ENCODE measurements around the gene KIAA1217.

Gene KIAA1217

DNA sequence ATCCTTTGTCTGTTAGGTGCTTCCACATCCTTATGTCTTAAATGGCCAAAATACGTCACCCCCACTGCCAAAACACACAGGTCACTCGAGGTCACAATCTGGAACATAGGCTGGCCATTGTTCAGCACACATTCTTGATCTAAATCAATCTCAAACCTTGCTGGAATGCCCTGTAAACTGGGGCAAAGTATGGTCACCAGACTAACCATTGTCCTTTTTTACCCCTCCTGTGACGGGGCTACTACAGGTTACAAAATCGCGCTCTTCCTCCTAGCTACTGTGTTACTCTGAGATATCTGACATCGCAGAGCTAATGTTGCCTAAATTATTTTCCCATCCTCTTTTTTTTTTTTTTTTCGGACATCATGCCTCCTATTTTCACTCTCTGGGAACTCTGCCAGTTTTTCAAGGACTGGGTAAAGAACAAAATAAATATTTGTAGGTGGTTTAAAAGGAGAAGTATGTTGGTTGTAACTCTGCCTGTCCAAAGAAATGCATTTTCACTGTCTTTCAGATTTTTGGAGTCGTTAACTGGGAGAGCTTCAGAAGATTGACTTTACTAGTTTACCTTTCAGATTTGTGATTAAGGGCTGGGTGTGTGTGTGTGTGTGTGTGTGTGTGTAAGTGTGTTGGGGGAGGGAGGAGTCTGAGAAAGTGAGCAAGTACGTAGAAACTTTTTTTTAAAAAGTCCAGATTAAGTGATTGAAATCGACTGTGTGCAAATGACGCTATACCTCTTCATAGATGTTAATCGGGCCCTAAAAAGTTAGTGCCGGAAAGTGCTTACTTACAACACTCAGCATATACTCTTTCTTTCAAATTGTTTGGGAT is 942 bp upstream of the KIAA1217 start:
- no peak for DNase-seq (ENCODE audit: low read depth)

DNA sequence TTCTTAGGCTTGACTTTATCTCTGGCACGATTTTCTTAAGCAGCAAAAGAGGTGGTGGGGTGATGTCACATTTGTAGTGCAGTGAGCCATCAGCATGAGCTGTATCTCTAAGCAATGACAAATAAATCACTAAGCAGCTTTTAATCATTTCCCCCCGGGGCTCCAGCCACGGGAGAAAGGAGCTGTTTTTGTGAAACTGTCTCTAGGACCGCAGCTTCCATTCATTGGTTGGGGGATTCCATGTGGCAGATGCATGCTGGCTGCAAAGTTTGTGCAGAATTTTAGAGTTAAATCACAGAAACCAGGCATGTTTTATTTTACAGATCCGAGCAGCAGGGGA is 464 bp downstream of the KIAA1217 start:
- DNase-seq (ENCODE audit: low read depth) = no peak

DNA sequence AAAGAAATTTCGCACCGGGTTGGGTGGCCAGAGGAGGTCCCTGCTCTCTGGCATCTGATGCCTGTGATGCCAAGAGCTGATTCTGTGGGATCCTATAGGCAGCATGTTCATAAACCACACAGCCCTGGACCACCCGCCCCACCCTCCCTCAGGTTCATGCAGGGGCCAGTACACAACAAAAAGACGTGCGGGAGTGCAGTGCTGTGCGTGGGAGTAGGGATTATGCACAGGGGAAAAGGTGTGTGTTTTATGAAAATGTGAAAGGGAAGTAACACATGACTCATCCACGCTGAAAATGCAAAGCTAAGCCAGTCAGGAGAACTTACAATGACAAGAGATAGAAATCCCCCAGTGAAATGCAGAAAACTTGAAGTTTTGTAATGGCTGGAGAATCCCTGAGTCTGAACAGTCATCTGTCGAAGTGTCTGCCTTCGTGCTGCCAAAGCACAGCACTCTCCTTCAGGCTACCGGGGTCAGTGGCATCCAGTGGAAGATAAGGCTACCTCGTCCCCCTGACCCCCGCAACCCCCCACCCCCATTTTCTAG is 1.1 kb downstream of the KIAA1217 start:
- DNase-seq (ENCODE audit: low read depth) = no peak

DNA sequence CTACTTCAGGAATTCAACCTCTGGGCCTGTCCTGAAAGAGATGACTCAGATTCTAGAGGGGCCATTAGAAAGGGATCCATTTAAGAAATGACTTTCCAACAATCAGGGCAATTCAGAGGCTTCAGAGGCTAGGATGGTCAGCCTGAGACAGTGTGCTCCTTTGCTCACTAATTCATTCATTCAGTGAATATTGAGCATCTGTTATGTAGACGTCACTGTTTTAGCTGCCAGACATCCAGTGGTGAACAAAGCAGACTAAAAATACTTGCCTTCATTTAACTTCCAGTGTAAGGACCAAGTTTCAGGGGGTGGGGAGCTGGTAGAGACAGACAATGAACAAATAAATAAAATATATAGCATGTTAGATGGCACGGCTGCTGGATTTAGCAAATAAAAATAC is 1.6 kb downstream of the KIAA1217 start:
- DNase-seq (ENCODE audit: low read depth) = no peak

DNA sequence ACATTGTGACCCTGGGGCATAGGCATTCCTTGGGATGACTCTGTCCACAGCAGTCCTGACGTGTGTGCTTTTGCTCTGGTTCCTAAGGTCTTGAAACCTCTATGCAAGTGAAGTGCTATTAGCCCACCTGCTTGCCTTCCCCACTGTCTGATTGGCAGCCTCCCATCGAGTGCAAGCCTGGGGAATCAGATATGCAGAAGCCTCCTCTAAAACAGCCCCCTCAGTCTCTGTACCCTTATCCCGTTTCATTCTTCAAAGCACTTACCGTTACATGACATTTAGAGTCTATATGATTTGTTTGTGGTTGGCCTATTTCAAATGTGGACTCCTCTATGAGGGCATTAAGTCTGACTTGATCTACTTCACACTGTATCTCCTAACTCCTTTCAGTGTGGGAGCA is 4.3 kb downstream of the KIAA1217 start:
- no peak for DNase-seq (ENCODE audit: low read depth)

DNA sequence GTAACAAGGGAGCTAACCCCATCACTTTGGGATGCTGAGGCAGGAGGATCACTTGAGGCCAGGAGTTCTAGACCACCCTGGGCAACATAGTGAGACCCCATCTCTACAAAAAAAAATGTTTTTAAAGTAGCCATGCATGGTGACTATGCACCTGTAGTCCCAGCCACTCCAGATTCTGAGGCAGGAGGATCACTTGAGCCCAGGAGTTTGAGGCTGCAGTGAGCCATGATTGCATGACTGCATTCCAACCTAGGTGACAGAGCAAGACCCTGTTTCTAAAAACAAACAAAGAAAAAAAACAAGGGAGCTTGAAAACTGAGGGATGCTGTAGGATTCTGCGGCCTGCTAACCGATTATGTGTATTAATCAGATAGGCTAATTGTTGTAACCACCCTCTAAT is 4.9 kb downstream of the KIAA1217 start:
- no peak for DNase-seq (ENCODE audit: low read depth)

DNA sequence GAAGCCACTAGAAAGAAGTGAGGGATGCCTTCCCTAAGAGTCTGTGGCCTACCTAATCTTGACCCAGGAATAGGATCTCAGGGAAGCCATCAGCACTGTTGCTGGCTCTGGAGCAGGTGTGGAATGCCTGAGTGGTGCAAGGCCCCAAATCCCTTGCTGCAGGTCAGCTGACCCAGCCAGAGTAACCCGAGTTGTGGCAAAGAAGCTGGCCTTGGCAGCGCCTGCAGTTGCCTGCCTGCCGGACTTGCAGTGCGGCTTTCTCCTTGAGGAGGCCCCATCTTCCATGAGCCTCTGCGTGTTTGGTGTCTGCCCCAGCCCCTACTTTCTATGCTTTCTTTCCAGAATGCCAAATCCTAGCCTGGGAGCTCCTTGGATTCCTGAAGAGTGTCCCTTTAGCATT is 5.8 kb downstream of the KIAA1217 start:
- DNase-seq (ENCODE audit: low read depth) = no peak

DNA sequence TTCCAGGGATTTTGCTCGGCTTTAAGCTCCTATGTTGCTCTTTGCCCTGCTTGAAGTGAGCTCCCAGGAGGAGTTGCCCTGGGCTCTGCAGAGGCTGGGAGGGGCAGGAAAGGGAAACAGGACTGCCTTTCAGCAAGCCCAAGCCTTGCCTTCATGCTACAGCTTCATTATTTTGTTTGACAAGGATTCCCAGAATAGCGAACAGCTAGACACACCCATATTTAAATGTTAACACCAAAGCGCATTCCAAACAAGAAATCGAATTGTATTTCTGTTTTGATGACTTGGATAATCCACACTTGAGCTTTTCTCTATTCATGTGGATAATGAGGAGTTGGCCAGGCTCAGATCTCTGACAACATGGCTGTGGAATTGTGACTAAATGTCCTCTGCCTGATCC is 6.3 kb downstream of the KIAA1217 start:
- no peak for DNase-seq (ENCODE audit: low read depth)

DNA sequence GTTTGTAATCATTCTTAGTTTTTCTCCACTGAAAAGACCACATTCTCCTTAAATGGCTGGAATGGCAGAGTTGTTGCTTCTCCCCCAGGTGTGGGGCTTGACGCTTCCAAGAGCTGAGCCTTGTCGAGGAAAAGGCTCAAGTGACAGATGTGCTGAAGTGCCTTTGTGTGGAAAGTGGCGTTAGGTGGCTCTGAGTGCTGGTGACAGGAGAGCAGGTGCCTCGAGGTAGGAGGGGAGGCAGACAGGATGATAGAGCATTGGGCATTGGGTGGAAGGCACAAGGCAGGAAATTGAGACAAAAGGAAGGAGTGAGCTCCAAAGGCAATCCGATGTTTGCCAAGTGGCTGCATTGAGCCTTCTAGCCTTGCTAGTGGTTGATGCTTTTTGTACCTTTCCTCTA is 6.7 kb downstream of the KIAA1217 start:
- no peak for DNase-seq (ENCODE audit: low read depth)

DNA sequence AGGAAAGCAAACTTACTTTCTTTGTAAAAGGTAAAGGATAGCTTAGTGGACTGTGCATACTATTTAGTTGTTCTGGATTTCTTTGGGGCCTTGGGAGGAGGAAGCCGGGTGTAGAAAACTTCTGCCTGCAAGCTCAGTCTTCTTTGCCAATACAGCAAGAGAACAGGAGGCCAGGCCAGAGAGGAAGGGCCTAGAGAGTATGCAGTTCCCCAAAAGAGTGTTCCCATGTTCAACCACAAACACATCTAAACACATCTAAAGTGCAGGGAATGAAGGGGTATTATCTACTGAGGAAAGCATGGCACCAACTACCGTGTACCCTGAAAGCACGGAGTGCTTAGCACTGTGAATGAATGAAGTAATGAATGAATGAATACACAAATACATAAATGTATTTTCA is 11.0 kb downstream of the KIAA1217 start:
- no peak for DNase-seq (ENCODE audit: low read depth)

DNA sequence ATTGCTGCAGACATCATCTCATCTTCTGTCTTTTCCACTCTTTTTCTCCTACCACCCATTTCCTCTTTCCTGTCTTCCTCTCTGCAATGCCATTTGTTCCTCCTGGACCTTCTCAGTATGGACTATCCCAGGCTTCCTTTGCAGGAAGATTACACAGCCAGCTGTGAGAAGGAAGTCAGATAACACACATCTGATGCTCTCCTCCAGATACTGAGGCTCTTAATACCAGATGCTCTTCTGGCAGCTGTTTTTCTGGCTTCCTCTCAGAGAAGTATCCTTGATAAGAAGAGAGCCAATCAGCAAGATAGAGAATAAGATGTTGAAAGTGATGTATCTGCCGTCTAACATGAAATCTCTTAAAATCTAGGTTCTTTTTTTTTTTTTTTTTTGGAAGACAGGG is 14.4 kb downstream of the KIAA1217 start:
- no peak for DNase-seq (ENCODE audit: low read depth)

DNA sequence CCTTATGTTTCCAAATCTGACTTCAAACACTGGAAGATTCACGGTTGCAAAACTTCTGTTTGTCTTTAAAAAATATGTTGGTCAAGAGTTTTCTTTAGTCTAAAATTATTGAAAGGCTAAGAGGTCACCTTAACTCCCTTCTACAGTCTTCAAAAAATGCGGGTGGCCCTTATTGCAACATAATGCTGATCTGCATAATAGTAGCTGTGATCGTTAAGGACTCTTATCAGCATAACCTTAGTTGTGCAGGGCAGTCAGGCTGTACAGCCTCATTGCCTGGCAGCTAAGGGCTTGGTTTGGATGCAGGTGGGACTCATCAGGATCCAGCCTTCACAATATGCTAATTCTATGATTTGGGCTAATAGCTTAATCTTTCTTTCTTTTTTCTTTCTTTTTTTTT is 15.0 kb downstream of the KIAA1217 start:
- no peak for DNase-seq (ENCODE audit: low read depth)

DNA sequence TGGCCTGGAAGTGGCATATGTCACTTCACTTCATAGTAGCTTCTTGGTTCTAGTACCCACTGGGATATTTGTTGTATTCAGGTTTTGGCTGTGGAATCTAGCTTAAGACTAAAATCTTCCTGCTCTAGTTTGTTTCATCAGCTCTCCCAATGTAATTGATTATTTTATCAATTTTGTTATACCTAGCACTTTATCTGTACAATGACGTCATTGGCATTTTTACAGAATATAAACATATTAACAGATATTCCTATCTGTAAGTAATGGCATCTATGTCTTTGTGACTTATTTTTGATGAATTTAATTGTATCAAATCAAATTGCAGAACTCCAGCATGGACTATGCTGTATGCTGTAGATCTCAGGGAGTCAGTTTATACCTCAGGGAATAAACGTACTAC is 19.7 kb downstream of the KIAA1217 start:
- no peak for DNase-seq (ENCODE audit: low read depth)

DNA sequence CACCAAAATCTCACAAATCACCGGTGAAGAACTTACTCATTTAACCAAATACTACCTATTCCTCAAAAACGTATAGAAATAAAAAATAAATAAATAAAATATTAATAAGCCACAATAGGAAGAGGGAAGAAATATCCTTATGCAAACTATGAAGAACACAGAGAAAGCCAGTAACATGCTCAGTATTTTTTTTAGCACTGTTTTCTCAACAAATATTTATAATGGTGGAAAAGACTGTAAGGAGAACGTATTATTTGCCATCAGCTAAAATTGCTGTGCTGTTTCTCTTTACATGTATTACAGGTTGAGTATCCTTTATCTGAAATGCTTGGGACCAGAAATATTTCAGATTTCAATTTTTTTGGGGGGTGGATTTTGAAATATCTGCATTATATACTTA is 21.0 kb downstream of the KIAA1217 start:
- no peak for DNase-seq (ENCODE audit: low read depth)

DNA sequence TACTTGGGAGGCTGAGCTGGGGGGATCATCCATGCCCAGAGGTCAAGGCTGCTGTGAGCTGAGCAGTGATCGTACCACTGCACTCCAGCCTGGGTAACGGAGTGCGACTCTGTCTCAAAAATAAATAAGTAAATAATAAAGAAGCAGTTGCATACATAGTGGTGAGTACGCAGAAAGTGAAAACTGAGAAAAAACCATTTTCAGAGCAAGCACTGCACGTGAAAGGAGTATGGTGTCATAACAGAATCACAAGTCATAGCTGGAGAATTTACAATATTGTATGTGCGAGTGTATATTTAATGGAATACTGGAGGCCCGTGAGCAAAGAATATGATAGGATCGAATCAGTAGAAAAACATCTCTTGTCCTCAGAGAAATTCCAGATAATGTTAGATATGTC is 22.3 kb downstream of the KIAA1217 start:
- no peak for DNase-seq (ENCODE audit: low read depth)

DNA sequence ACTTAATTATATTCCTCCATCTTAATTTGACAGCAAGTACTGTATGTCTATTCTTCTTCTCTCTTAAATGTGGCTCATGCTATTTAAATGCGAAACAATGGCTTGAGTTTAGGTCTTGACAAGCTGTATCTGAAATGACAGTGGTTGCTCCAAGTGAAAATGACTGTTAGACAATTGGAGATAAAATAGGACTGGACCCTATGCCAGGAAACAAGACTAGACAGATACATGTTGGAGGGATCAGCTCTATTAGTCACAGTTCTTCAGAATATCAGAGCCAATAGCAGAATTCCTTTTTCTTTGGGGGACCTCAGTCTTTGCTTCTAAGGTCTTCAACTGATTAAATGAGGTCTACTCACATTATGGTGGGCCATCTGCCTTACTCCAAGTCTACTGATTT is 25.8 kb downstream of the KIAA1217 start:
- DNase-seq (ENCODE audit: low read depth) = no peak

DNA sequence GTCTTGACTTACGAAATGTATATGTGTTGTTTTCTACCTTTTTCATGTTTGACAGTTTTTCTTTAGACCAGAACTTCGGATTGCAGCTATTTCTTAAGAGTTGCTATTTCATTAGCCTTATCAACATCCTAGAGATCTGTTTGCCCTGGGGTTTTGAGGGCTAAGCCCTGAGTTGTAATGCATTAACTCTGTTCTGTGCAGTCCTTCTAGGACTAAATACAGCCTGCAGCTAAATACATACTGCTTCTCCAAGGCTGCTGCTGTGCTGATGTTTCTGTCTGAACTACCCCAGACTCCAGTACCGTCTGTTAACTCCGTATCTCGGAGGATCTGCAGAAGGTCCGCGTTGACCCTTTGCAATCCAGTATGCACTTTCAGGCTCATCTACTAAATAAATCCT is 26.5 kb downstream of the KIAA1217 start:
- no peak for DNase-seq (ENCODE audit: low read depth)

DNA sequence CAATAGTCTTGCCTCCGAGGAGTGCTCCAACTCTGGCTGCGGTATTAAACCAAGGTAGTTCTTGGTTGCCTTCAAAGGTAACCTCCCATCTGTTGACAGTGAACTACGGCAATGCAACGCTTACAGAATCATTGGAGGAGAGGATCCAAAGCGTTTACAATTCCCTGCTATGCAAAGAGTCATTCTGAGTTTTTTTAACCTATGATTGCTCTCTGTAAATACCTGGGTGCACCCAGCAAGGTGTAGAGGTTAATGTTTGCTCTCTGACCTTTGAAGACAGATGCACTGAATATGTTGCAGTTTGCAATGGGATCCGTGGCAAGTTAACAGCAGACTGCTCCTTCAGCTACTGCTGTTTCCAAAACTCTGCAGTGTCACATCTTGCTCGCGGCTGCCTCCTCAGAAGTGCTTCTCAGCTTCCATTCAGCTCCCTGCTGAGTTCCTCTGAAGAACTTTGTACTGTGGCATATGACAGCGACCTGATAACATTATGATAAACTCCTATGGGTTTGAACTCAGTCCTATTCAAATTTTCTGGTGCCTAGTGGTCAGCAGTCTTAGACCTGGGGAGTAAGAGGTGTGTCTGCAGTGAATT is 29.0 kb downstream of the KIAA1217 start:
- no peak for DNase-seq (ENCODE audit: low read depth)

DNA sequence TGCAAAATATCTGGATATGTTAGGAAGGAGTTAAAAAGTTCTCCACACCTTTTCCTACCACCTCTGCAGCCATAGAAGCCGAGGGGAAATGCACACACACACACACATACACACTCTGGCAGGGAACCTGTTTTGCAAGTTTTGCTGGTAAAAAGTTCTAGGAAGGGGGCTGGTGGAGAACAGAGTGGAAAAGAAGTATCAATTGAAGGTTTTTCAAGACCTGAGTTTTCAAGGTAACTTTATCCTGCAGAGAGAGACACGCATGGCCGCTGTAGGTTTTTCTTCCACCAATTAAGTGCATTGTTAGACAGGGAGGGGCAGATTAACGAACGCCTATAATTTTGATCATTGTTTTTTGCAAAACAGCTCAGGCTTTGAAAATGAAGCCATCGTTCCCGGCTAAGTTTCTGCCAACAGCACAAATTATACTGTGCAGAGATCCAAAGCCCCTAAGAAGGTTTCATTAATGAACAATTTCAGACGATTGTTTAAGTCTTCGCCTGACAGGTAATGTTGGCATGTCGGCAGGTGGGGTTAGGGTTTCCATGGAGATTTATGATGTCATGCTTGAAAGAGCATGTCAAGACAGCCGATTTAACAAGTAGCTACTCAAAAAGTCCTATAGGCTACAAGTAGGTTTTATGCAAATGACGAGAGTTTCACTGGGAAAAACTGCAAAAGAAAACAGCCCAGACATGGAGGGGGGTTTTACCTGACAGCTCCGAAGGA is 29.7 kb downstream of the KIAA1217 start:
- no peak for DNase-seq (ENCODE audit: low read depth)

DNA sequence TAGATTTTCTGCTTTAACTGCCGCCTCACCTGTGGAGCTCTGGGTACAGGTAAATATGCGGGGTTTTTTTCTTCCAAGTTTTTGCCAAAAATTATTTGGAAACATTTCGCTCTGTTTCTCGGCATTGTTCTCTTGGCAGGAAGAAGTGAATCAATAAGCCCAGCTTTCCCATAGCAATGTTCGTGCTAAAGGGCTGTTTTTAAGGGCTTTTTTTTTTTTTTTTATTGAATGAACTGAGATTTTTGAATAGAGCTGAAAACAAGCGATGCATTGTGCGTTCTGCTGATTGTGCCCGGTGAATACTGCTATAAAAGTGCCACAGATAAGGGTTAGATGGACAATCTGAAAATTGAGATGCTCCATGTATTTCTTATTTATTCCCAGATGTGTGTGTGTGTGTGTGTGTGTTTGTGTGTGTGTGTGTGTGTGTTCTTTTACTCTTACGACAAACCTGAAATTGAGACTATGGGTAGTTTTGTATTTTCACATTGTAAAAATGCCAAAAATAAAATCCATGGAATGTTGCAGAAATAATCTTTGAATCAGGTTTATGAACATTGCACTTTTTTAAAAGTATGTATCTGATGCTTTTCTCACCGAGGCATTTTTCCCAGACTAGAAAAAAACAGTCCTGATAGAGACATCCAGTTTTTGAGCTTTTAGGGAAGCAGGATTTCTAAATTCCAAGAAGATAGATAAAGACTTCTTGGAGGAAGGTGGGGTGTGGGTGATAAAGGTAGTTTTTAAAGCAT is 30.5 kb downstream of the KIAA1217 start:
- no peak for DNase-seq (ENCODE audit: low read depth)

DNA sequence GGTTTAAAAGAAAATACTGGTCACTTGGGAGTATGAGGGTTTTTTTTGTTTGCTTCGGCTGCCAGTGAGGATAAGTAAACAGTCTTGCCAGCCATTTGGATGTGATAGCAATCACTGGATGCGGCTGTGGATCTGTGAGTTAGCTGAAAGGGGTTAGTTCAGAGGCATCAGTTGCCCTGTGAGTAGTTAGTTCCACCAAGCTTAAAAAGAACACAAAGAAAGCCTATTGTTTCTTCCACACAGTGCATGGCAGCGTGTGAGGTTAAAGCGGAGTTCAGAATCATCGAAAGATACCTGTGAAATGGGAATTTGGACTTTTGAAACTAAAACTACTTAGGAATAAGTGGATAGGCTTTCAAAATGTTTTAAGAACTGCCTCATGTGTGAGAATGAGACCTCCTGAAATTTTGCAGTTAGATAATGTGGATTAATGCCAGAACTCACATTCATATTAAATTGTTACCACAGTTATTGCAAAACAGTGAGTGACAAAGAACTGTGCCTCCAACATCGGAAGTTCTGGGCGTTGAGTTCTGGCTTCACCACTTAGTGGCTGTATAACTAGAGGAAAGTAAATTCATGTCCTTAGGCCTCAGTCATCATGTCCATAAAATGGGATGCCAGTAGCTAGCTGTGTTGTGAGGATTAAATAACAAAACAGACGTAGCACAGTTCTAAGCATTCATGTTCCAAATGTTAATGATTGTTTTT is 31.3 kb downstream of the KIAA1217 start:
- DNase-seq (ENCODE audit: low read depth) = no peak

DNA sequence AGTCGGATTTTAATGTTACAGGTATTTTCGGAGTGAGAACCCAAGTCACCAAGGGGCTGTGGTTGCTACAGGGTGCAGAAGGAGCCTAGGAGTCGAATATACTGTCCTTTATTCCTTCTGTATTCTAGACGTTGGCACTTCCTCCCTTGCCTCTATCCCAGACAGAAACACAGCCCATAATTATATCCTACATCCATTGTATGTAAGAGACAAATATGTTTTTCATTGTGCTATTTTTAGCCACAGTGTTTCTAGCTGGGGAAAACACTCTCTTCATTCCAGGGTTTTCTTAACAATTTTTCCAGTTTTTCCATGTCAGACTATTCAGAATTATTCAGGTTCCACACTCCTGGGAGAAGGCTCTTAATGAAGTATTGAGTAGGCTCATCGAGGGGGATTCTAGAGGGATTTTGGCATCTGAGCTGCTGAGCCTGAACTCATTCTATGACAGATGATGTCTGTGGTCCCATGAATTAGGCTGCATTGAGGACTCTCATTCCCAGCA is 32.6 kb downstream of the KIAA1217 start:
- DNase-seq (ENCODE audit: low read depth) = no peak

Measured in stimulated activated CD8-positive, alpha-beta memory T cell treated with anti-CD3 and anti-CD28 coated beads, Interleukin-7, amount 100 ng/mL, for 24 hours (primary cell).